ENCODE results near the gene PODN.

PODN gene

GRCh38 chr1:53061859-53062707, at the start of gene PODN:
Gene PODN (plus strand): TSS chr1:53062213. CDS start chr1:53069856, 7,643 bp downstream.
- Histone ChIP-seq H3K27ac (ENCODE audit: low read length) (no peak within 1 kb of the TSS), H3K27me3 (ENCODE audit: insufficient read depth, low read length) (peaks cover 85% of the 10 kb centered on the region), H3K9me3 (ENCODE audit: insufficient read depth, low read depth, low read length) (no peaks in the 10 kb centered on the region), H3K4me1 (ENCODE audit: insufficient read depth, low read length) (no peaks in the 10 kb centered on the region; the same call in none of the 2 replicates), H3K9ac (ENCODE audit: low read depth, low read length) (no peak within 1 kb of the TSS), H3K4me3 (ENCODE audit: low read length) (peak within 1 kb of the TSS; percentile 65), H3K36me3 (ENCODE audit: insufficient read depth, low read depth, low read length) (no peaks in the 10 kb centered on the region)

GRCh38 chr1:53014791-53015507, 47.1 kb upstream of the PODN start:
- no peaks in the 10 kb centered on the region for H3K9me3 ChIP-seq (ENCODE audit: insufficient read depth, low read depth, low read length)
- no peak overlapping the region for H3K27ac ChIP-seq (ENCODE audit: low read length)
- H3K4me3 ChIP-seq (ENCODE audit: low read length) = peak overlapping the region; percentile 84
- peaks cover 2% of the 10 kb centered on the region; the same call in 1 of the 2 replicates for H3K4me1 ChIP-seq (ENCODE audit: insufficient read depth, low read length)
- no peaks in the 10 kb centered on the region for H3K27me3 ChIP-seq (ENCODE audit: insufficient read depth, low read length)
- H3K36me3 ChIP-seq (ENCODE audit: insufficient read depth, low read depth, low read length) = no peaks in the 10 kb centered on the region
- H3K9ac ChIP-seq (ENCODE audit: low read depth, low read length) = peak overlapping the region; percentile 76; the same call in 1 of the 2 replicates

- Histone ChIP-seq H3K9ac (ENCODE audit: low read depth, low read length) (peak overlapping the region; percentile 76; the same call in 1 of the 2 replicates), H3K9me3 (ENCODE audit: insufficient read depth, low read depth, low read length) (no peaks in the 10 kb centered on the region), H3K27ac (ENCODE audit: low read length) (no peak overlapping the region), H3K36me3 (ENCODE audit: insufficient read depth, low read depth, low read length) (no peaks in the 10 kb centered on the region), H3K4me1 (ENCODE audit: insufficient read depth, low read length) (peaks cover 2% of the 10 kb centered on the region; the same call in 1 of the 2 replicates), H3K27me3 (ENCODE audit: insufficient read depth, low read length) (no peaks in the 10 kb centered on the region), H3K4me3 (ENCODE audit: low read length) (peak overlapping the region; percentile 84)
These were observed 46.5 kb upstream of the PODN start for GRCh38 chr1:53015508-53015860.

- H3K4me1 ChIP-seq (ENCODE audit: insufficient read depth, low read length) = peaks cover 2% of the 10 kb centered on the region; the same call in 1 of the 2 replicates
- H3K36me3 ChIP-seq (ENCODE audit: insufficient read depth, low read depth, low read length) = no peaks in the 10 kb centered on the region
- H3K4me3 ChIP-seq (ENCODE audit: low read length) = no peak overlapping the region
- H3K27ac ChIP-seq (ENCODE audit: low read length) = no peak overlapping the region
- H3K27me3 ChIP-seq (ENCODE audit: insufficient read depth, low read length) = no peaks in the 10 kb centered on the region
- H3K9ac ChIP-seq (ENCODE audit: low read depth, low read length) = no peak overlapping the region
- no peaks in the 10 kb centered on the region for H3K9me3 ChIP-seq (ENCODE audit: insufficient read depth, low read depth, low read length)
These were observed 45.3 kb upstream of the PODN start for GRCh38 chr1:53016705-53017104.

- no peaks in the 10 kb centered on the region for H3K27me3 ChIP-seq (ENCODE audit: insufficient read depth, low read length)
- H3K27ac ChIP-seq (ENCODE audit: low read length) = no peak overlapping the region
- no peaks in the 10 kb centered on the region for H3K9me3 ChIP-seq (ENCODE audit: insufficient read depth, low read depth, low read length)
- H3K9ac ChIP-seq (ENCODE audit: low read depth, low read length) = no peak overlapping the region
- no peaks in the 10 kb centered on the region for H3K36me3 ChIP-seq (ENCODE audit: insufficient read depth, low read depth, low read length)
- H3K4me3 ChIP-seq (ENCODE audit: low read length) = no peak overlapping the region
- peaks cover 1% of the 10 kb centered on the region; the same call in 1 of the 2 replicates for H3K4me1 ChIP-seq (ENCODE audit: insufficient read depth, low read length)
These were observed 41.4 kb upstream of the PODN start for GRCh38 chr1:53020588-53020987.

GRCh38 chr1:53022179-53022578, 39.8 kb upstream of the PODN start:
- Histone ChIP-seq H3K27me3 (ENCODE audit: insufficient read depth, low read length) (no peaks in the 10 kb centered on the region), H3K27ac (ENCODE audit: low read length) (no peak overlapping the region), H3K9ac (ENCODE audit: low read depth, low read length) (no peak overlapping the region), H3K4me3 (ENCODE audit: low read length) (no peak overlapping the region), H3K36me3 (ENCODE audit: insufficient read depth, low read depth, low read length) (no peaks in the 10 kb centered on the region), H3K9me3 (ENCODE audit: insufficient read depth, low read depth, low read length) (no peaks in the 10 kb centered on the region), H3K4me1 (ENCODE audit: insufficient read depth, low read length) (no peaks in the 10 kb centered on the region)

- Histone ChIP-seq H3K27ac (ENCODE audit: low read length) (no peak overlapping the region), H3K9me3 (ENCODE audit: insufficient read depth, low read depth, low read length) (no peaks in the 10 kb centered on the region), H3K4me3 (ENCODE audit: low read length) (no peak overlapping the region), H3K36me3 (ENCODE audit: insufficient read depth, low read depth, low read length) (no peaks in the 10 kb centered on the region), H3K4me1 (ENCODE audit: insufficient read depth, low read length) (no peaks in the 10 kb centered on the region), H3K9ac (ENCODE audit: low read depth, low read length) (no peak overlapping the region), H3K27me3 (ENCODE audit: insufficient read depth, low read length) (no peaks in the 10 kb centered on the region)
These were observed 38.5 kb upstream of the PODN start for GRCh38 chr1:53023546-53023945.

GRCh38 chr1:53024117-53024516, 37.9 kb upstream of the PODN start:
- no peak overlapping the region for H3K27ac ChIP-seq (ENCODE audit: low read length)
- no peaks in the 10 kb centered on the region for H3K27me3 ChIP-seq (ENCODE audit: insufficient read depth, low read length)
- H3K36me3 ChIP-seq (ENCODE audit: insufficient read depth, low read depth, low read length) = no peaks in the 10 kb centered on the region
- no peak overlapping the region for H3K4me3 ChIP-seq (ENCODE audit: low read length)
- no peak overlapping the region for H3K9ac ChIP-seq (ENCODE audit: low read depth, low read length)
- H3K4me1 ChIP-seq (ENCODE audit: insufficient read depth, low read length) = no peaks in the 10 kb centered on the region
- H3K9me3 ChIP-seq (ENCODE audit: insufficient read depth, low read depth, low read length) = no peaks in the 10 kb centered on the region

GRCh38 chr1:53025034-53025768, 36.8 kb upstream of the PODN start:
- no peaks in the 10 kb centered on the region for H3K36me3 ChIP-seq (ENCODE audit: insufficient read depth, low read depth, low read length)
- H3K9me3 ChIP-seq (ENCODE audit: insufficient read depth, low read depth, low read length) = no peaks in the 10 kb centered on the region
- H3K4me3 ChIP-seq (ENCODE audit: low read length) = no peak overlapping the region
- H3K4me1 ChIP-seq (ENCODE audit: insufficient read depth, low read length) = no peaks in the 10 kb centered on the region
- H3K9ac ChIP-seq (ENCODE audit: low read depth, low read length) = no peak overlapping the region
- H3K27ac ChIP-seq (ENCODE audit: low read length) = no peak overlapping the region
- no peaks in the 10 kb centered on the region for H3K27me3 ChIP-seq (ENCODE audit: insufficient read depth, low read length)

- H3K9ac ChIP-seq (ENCODE audit: low read depth, low read length) = no peak overlapping the region
- H3K4me3 ChIP-seq (ENCODE audit: low read length) = no peak overlapping the region
- no peaks in the 10 kb centered on the region for H3K9me3 ChIP-seq (ENCODE audit: insufficient read depth, low read depth, low read length)
- no peaks in the 10 kb centered on the region for H3K36me3 ChIP-seq (ENCODE audit: insufficient read depth, low read depth, low read length)
- H3K27ac ChIP-seq (ENCODE audit: low read length) = no peak overlapping the region
- H3K4me1 ChIP-seq (ENCODE audit: insufficient read depth, low read length) = no peaks in the 10 kb centered on the region
- no peaks in the 10 kb centered on the region for H3K27me3 ChIP-seq (ENCODE audit: insufficient read depth, low read length)
These were observed 36.3 kb upstream of the PODN start for GRCh38 chr1:53025769-53026112.

- Histone ChIP-seq H3K9ac (ENCODE audit: low read depth, low read length) (no peak overlapping the region), H3K4me1 (ENCODE audit: insufficient read depth, low read length) (no peaks in the 10 kb centered on the region), H3K36me3 (ENCODE audit: insufficient read depth, low read depth, low read length) (no peaks in the 10 kb centered on the region), H3K27ac (ENCODE audit: low read length) (no peak overlapping the region), H3K27me3 (ENCODE audit: insufficient read depth, low read length) (no peaks in the 10 kb centered on the region), H3K4me3 (ENCODE audit: low read length) (no peak overlapping the region), H3K9me3 (ENCODE audit: insufficient read depth, low read depth, low read length) (no peaks in the 10 kb centered on the region)
These were observed 35.8 kb upstream of the PODN start for GRCh38 chr1:53026254-53026653.
